Neuronal stem cell (in vitro differentiated cells): ENCODE measurements around the gene DCDC2C.
A peak's percentile ranks its signal among the peaks of the same experiment; 100 is the strongest.

Experiments
- DNase-seq: peaks from one replicate; pipeline ENCODE4 v3.0.0-alpha.2; 2013; ENCODE audit warnings: low spot score
- H2AFZ ChIP-seq: one replicate; pipeline ENCODE4 v1.6.1; 2013; ENCODE audit warnings: mild to moderate bottlenecking, low read length, inconsistent platforms
- H2AK5ac ChIP-seq: 2 replicates; pipeline ENCODE4 v1.6.1; 2013; ENCODE audit warnings: low read depth, mild to moderate bottlenecking, inconsistent platforms, low read length, moderate library complexity, mixed read lengths
- H2BK120ac ChIP-seq: 2 replicates; pipeline ENCODE4 v1.6.1; 2013; ENCODE audit warnings: low read depth, mild to moderate bottlenecking, inconsistent platforms, low read length, moderate library complexity, mixed read lengths
- H2BK12ac ChIP-seq: one replicate; pipeline ENCODE4 v1.6.1; 2013; ENCODE audit warnings: low read length, inconsistent platforms
- H2BK15ac ChIP-seq: 2 replicates; pipeline ENCODE4 v1.6.1; 2013; ENCODE audit warnings: mild to moderate bottlenecking, low read length, inconsistent platforms, mixed read lengths
- H2BK5ac ChIP-seq: one replicate; pipeline ENCODE4 v1.6.1; 2013; ENCODE audit warnings: inconsistent platforms, mild to moderate bottlenecking, low read length, moderate library complexity
- H3K14ac ChIP-seq: one replicate; pipeline ENCODE4 v1.6.1; 2013; ENCODE audit warnings: low read length, inconsistent platforms
- H3K18ac ChIP-seq: 2 replicates; pipeline ENCODE4 v1.6.1; 2013; ENCODE audit warnings: low read length, inconsistent platforms
- H3K23ac ChIP-seq: 2 replicates; pipeline ENCODE4 v1.6.1; 2013; ENCODE audit warnings: low read depth, mild to moderate bottlenecking, mixed read lengths, low read length, inconsistent platforms; ENCODE audit not compliant: poor library complexity
- H3K27ac ChIP-seq: replicated peaks from 3 replicates; pipeline ENCODE4 v1.5.1; 2013; ENCODE audit warnings: low read length, inconsistent platforms
- H3K27me3 ChIP-seq, 3 experiments: 2 replicates each; pipeline ENCODE4 v1.6.1; 2013; ENCODE audit warnings: low read length in 3 of 3, mild to moderate bottlenecking in 2 of 3, inconsistent platforms in 1 of 3, low read depth in 1 of 3, mixed read lengths in 1 of 3, moderate library complexity in 1 of 3; ENCODE audit not compliant: control insufficient read depth in 3 of 3, insufficient read depth in 3 of 3
- H3K36me3 ChIP-seq, 2 donors: replicated peaks in 1 of 2; 2 replicates each; pipeline ENCODE4 v1.6.1; 2013; ENCODE audit warnings: low read length in 2 of 2; ENCODE audit not compliant: control insufficient read depth in 2 of 2, insufficient read depth in 2 of 2
- H3K4ac ChIP-seq: 2 replicates; pipeline ENCODE4 v1.6.1; 2013; ENCODE audit warnings: inconsistent platforms, mild to moderate bottlenecking, low read length, moderate library complexity
- H3K4me1 ChIP-seq, 2 donors: 1 replicate in 1 of 2; 2 replicates in 1 of 2; pipeline ENCODE4 v1.6.1; 2013; ENCODE audit warnings: low read length in 2 of 2, low read depth in 1 of 2; ENCODE audit not compliant: control insufficient read depth in 2 of 2, insufficient read depth in 1 of 2
- H3K4me2 ChIP-seq: one replicate; pipeline ENCODE4 v1.6.1; 2013; ENCODE audit warnings: mild to moderate bottlenecking, low read length, inconsistent platforms; ENCODE audit not compliant: insufficient read depth, poor library complexity, severe bottlenecking
- H3K4me3 ChIP-seq, 2 donors: 2 replicates each; pipeline ENCODE4 v1.5.1; 2013; ENCODE audit warnings: low read length in 2 of 2, mild to moderate bottlenecking in 2 of 2, inconsistent platforms in 1 of 2, moderate library complexity in 1 of 2
- H3K79me1 ChIP-seq: one replicate; pipeline ENCODE4 v1.6.1; 2013; ENCODE audit warnings: low read depth, mild to moderate bottlenecking, inconsistent platforms, low read length, moderate library complexity
- H3K9ac ChIP-seq: one replicate; pipeline ENCODE4 v1.6.1; 2013; ENCODE audit warnings: mild to moderate bottlenecking, low read depth, low read length, inconsistent platforms; ENCODE audit not compliant: poor library complexity
- H3K9me3 ChIP-seq, 2 donors: replicated peaks in 1 of 2; 2 replicates each; pipeline versions ENCODE3 to v1.6.1; 2013; ENCODE audit warnings: low read length in 2 of 2, mild to moderate bottlenecking in 2 of 2, inconsistent platforms in 1 of 2, low read depth in 1 of 2, mixed read lengths in 1 of 2, moderate library complexity in 1 of 2; ENCODE audit not compliant: control insufficient read depth in 2 of 2, insufficient read depth in 1 of 2
- H4K8ac ChIP-seq: one replicate; pipeline ENCODE4 v1.6.1; 2013; ENCODE audit warnings: low read depth, mild to moderate bottlenecking, inconsistent platforms, low read length, moderate library complexity
- H4K91ac ChIP-seq: one replicate; pipeline ENCODE4 v1.6.1; 2013; ENCODE audit warnings: low read length, low read depth, mild to moderate bottlenecking, inconsistent platforms; ENCODE audit not compliant: poor library complexity
- WGBS, 2 donors: extraction: QIAGEN DNeasy Blood & Tissue Kit; methylation state at CpG; one replicate each; pipeline ENCODE4 v1.1.7; 2013; ENCODE audit warnings: missing lambda C conversion rate in 2 of 2, mixed read lengths in 1 of 2; ENCODE audit not compliant: insufficient read length in 2 of 2, insufficient replicate concordance in 1 of 2; ENCODE audit errors: extremely low coverage in 2 of 2; 5-methylcytosine and 5-hydroxymethylcytosine counted together

DCDC2C gene

DNA sequence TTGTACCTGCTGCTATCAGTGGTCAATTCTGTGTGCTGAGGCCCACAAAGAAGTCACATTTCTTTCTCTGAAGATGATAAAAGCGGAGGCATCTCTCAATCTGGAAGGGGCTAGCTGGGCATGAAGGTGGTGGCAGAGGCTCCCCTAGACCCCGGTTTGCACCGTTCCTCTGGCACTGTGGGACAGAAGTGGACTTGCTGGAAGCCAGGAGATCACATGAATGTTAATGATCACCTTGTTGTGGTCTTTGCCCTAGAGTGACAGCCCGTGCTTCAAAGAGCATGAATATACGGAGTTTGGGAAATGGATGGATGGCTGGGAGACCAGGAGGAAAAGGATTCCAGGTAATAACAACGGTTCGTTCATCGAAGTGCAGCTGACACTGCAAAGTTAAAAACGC is 25.2 kb upstream of the DCDC2C start:
- no peak overlapping the region for H3K4me2 ChIP-seq
- H2BK12ac ChIP-seq: no peak overlapping the region
- no peaks in the 10 kb centered on the region for H3K9me3 ChIP-seq
- H3K4ac ChIP-seq: no peak overlapping the region
- H2BK15ac ChIP-seq: no peak overlapping the region
- no peak for DNase-seq
- no peaks in the 10 kb centered on the region for H3K36me3 ChIP-seq
- no peak overlapping the region for H3K27ac ChIP-seq
- H3K27me3 ChIP-seq: peaks cover 0 to 6% (median 0%) of the 10 kb centered on the region in 3 experiments
- no CpG with 5 or more reads among the region's 9 CpGs for WGBS, 2 donors
- H2BK5ac ChIP-seq: no peak overlapping the region
- no peak overlapping the region for H4K8ac ChIP-seq
- H2AFZ ChIP-seq: no peak overlapping the region
- H3K4me1 ChIP-seq: no peaks in the 10 kb centered on the region
- no peak overlapping the region for H4K91ac ChIP-seq
- no peak overlapping the region for H2BK120ac ChIP-seq
- no peak overlapping the region for H3K14ac ChIP-seq
- no peak overlapping the region for H3K9ac ChIP-seq
- no peaks in the 10 kb centered on the region for H3K79me1 ChIP-seq
- no peak overlapping the region for H3K18ac ChIP-seq
- no peak overlapping the region for H3K23ac ChIP-seq
- H2AK5ac ChIP-seq: no peak overlapping the region
- H3K4me3 ChIP-seq: no peak overlapping the region

DNA sequence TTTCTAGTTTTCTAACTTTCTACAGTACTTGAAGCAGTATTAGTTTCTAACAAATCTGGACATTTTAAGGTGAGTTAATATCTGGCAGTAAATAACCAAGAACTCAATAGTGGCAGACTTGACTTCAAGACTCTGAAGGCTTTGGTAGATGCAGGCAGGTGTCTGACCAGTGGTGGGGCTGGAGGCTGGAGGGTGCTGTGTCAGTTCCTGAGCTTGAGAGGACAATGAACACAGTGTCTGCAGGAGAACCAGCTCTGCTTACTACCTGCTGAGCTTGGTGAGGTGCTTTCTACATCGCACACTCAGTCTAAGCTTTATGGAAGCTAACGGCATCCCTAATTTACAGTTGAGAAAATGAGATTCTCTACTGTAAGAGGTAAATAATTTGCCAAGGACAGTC is 24.2 kb upstream of the DCDC2C start:
- H3K9me3 ChIP-seq: no peaks in the 10 kb centered on the region
- no peak overlapping the region for H3K4me3 ChIP-seq
- no peak overlapping the region for H3K4ac ChIP-seq
- H3K9ac ChIP-seq: no peak overlapping the region
- no peaks in the 10 kb centered on the region for H3K36me3 ChIP-seq
- H4K91ac ChIP-seq: no peak overlapping the region
- DNase-seq: no peak
- no peaks in the 10 kb centered on the region for H3K79me1 ChIP-seq
- H2BK120ac ChIP-seq: no peak overlapping the region
- no CpG with 5 or more reads among the region's 2 CpGs for WGBS, 2 donors
- no peak overlapping the region for H2BK12ac ChIP-seq
- H2AK5ac ChIP-seq: no peak overlapping the region
- no peak overlapping the region for H2BK15ac ChIP-seq
- H3K18ac ChIP-seq: no peak overlapping the region
- H3K4me1 ChIP-seq: no peaks in the 10 kb centered on the region
- no peak overlapping the region for H3K23ac ChIP-seq
- no peak overlapping the region for H2BK5ac ChIP-seq
- H3K4me2 ChIP-seq: no peak overlapping the region
- no peak overlapping the region for H4K8ac ChIP-seq
- H2AFZ ChIP-seq: no peak overlapping the region
- H3K27ac ChIP-seq: no peak overlapping the region
- no peak overlapping the region for H3K14ac ChIP-seq
- H3K27me3 ChIP-seq: peaks cover 0 to 6% (median 0%) of the 10 kb centered on the region in 3 experiments

GRCh38 chr2:3679616-3680393 is 23.6 kb upstream of the DCDC2C start:
- H3K36me3 ChIP-seq: no peaks in the 10 kb centered on the region
- no peak overlapping the region for H3K27ac ChIP-seq
- H3K9ac ChIP-seq: no peak overlapping the region
- H3K23ac ChIP-seq: peak overlapping the region; percentile 17
- no peak overlapping the region for H2BK5ac ChIP-seq
- no peaks in the 10 kb centered on the region for H3K9me3 ChIP-seq
- H3K4ac ChIP-seq: no peak overlapping the region
- H3K4me3 ChIP-seq: peak overlapping the region in 1 of 2 donors; percentile 44
- no peaks in the 10 kb centered on the region for H3K4me1 ChIP-seq
- no peak overlapping the region for H2AK5ac ChIP-seq
- H4K8ac ChIP-seq: no peak overlapping the region
- H3K4me2 ChIP-seq: no peak overlapping the region
- H2AFZ ChIP-seq: no peak overlapping the region
- H3K18ac ChIP-seq: peak overlapping the region; percentile 25
- H4K91ac ChIP-seq: no peak overlapping the region
- H3K14ac ChIP-seq: peak overlapping the region; percentile 57
- no peaks in the 10 kb centered on the region for H3K79me1 ChIP-seq
- H2BK120ac ChIP-seq: no peak overlapping the region
- H2BK15ac ChIP-seq: no peak overlapping the region
- H2BK12ac ChIP-seq: peak overlapping the region; percentile 35
- H3K27me3 ChIP-seq: peaks cover 0 to 6% (median 0%) of the 10 kb centered on the region in 3 experiments
- no CpG with 5 or more reads among the region's 23 CpGs for WGBS, 2 donors
- no peak for DNase-seq

GRCh38 chr2:3680548-3681345 is 22.6 kb upstream of the DCDC2C start:
- Histone ChIP-seq H4K8ac (no peak overlapping the region), H2AFZ (no peak overlapping the region), H2BK120ac (no peak overlapping the region), H3K23ac (peak overlapping the region; percentile 17), H3K79me1 (no peaks in the 10 kb centered on the region), H3K9ac (no peak overlapping the region), H3K4me3 (no peak overlapping the region), H3K36me3 (no peaks in the 10 kb centered on the region), H3K4me2 (no peak overlapping the region), H3K27me3 (peaks cover 0 to 6% (median 0%) of the 10 kb centered on the region in 3 experiments), H3K4me1 (no peaks in the 10 kb centered on the region), H2BK15ac (no peak overlapping the region), H3K27ac (no peak overlapping the region), H2AK5ac (no peak overlapping the region), H3K14ac (peak overlapping the region; percentile 95), H3K18ac (peak overlapping the region; percentile 45), H2BK5ac (no peak overlapping the region), H4K91ac (no peak overlapping the region), H3K9me3 (no peaks in the 10 kb centered on the region), H3K4ac (no peak overlapping the region), H2BK12ac (peak overlapping the region; percentile 31)
- no CpG with 5 or more reads among the region's 18 CpGs for WGBS, 2 donors
- DNase-seq: no peak
